GM23338 (cell line): ENCODE measurements around the gene LHB. TPM values are rescaled to one million over a fixed set of nuclear protein-coding genes. Genes with fewer than 3 reads are reported as not detected.
"Not testable (repeated sequence)": the region's sequence is repeated elsewhere in the genome, so short reads cannot be mapped to it uniquely, and the experiment has no call there.

Experiments used
- ATAC-seq: fragments of 200-7000 bp; cut with Tn5 transposase; 3 replicates; pipeline ENCODE4 v1.9.1; 2020
- DNase-seq: peaks from one replicate; pipeline ENCODE4 v3.0.0-alpha.2; 2015; ENCODE audit warnings: low spot score
- H2AFZ ChIP-seq: fragments of 200-600 bp; sonication (generic); 2 replicates; pipeline ENCODE4 v1.8.0; 2016; ENCODE audit warnings: antibody characterized with exemption, mild to moderate bottlenecking, moderate library complexity
- H3F3A ChIP-seq: fragments of 200-600 bp; sonication (generic); replicated peaks from 2 replicates; pipeline ENCODE4 v1.8.0; 2017; ENCODE audit warnings: antibody characterized with exemption, mixed run types, low read depth
- H3K27ac ChIP-seq: fragments of 200-600 bp; sonication (generic); 2 replicates; pipeline ENCODE4 v1.6.1; 2016; ENCODE audit warnings: low read depth
- H3K27me3 ChIP-seq: fragments of 200-600 bp; sonication (generic); 2 replicates; pipeline ENCODE4 v1.8.0; 2016; ENCODE audit warnings: mild to moderate bottlenecking, mixed run types, moderate library complexity; ENCODE audit not compliant: insufficient read depth
- H3K36me3 ChIP-seq: fragments of 200-600 bp; sonication (generic); 2 replicates; pipeline ENCODE4 v1.8.0; 2016; ENCODE audit warnings: mild to moderate bottlenecking; ENCODE audit not compliant: insufficient read depth
- H3K4me1 ChIP-seq: fragments of 200-600 bp; sonication (generic); 2 replicates; pipeline ENCODE4 v1.8.0; 2016; ENCODE audit warnings: mild to moderate bottlenecking, moderate library complexity; ENCODE audit not compliant: insufficient read depth
- H3K4me2 ChIP-seq: fragments of 200-600 bp; sonication (generic); 2 replicates; pipeline ENCODE4 v1.7.1; 2017; ENCODE audit warnings: mixed run types
- H3K4me3 ChIP-seq: fragments of 200-600 bp; sonication (generic); 2 replicates; pipeline ENCODE4 v1.6.1; 2016; ENCODE audit warnings: mixed run types
- H3K79me2 ChIP-seq: fragments of 200-600 bp; sonication (generic); replicated peaks from 2 replicates; pipeline ENCODE4 v1.8.0; 2017; ENCODE audit warnings: mild to moderate bottlenecking; ENCODE audit not compliant: insufficient read depth
- H3K9me2 ChIP-seq: fragments of 200-600 bp; sonication (generic); 2 replicates; pipeline ENCODE4 v1.8.0; 2017; ENCODE audit not compliant: insufficient read depth
- H4K20me1 ChIP-seq: fragments of 200-600 bp; sonication (generic); replicated peaks from 2 replicates; pipeline ENCODE4 v1.8.0; 2017; ENCODE audit warnings: mild to moderate bottlenecking; ENCODE audit not compliant: insufficient read depth
- H3K27ac Mint-ChIP-seq: 2 replicates; pipeline ENCODE4 v1.8.0; 2020; ENCODE audit warnings: inconsistent platforms, mild to moderate bottlenecking, moderate library complexity, mixed read lengths
- H3K27me3 Mint-ChIP-seq: 3 replicates; pipeline ENCODE4 v1.8.0; 2022; ENCODE audit warnings: low read depth, mild to moderate bottlenecking, moderate library complexity, mixed read lengths, inconsistent platforms; ENCODE audit not compliant: insufficient read depth, poor library complexity
- H3K36me3 Mint-ChIP-seq: 3 replicates; pipeline ENCODE4 v1.8.0; 2021; ENCODE audit warnings: low read depth, mild to moderate bottlenecking, inconsistent platforms, moderate library complexity, mixed read lengths
- H3K4me1 Mint-ChIP-seq: 3 replicates; pipeline ENCODE4 v1.8.0; 2020; ENCODE audit warnings: mild to moderate bottlenecking, inconsistent platforms, mixed read lengths
- H3K4me3 Mint-ChIP-seq: 3 replicates; pipeline ENCODE4 v1.8.0; 2021; ENCODE audit warnings: moderate library complexity, mild to moderate bottlenecking, inconsistent platforms, mixed read lengths
- H3K9me3 Mint-ChIP-seq: 3 replicates; pipeline ENCODE4 v1.8.0; 2020; ENCODE audit warnings: moderate library complexity, mild to moderate bottlenecking, inconsistent platforms, mixed read lengths
- CREB1 ChIP-seq: fragments of 250-450 bp; sonication (Bioruptor Pico); IDR thresholded peaks from 2 replicates; pipeline ENCODE4 v1.5.0; 2020; ENCODE audit warnings: low read depth, mild to moderate bottlenecking, moderate library complexity
- polyA plus RNA-seq: library from polyadenylated mRNA; unstranded; fragments of >200 nt; fragmentation: Nextera tagmentation; extraction: Ambion mirVana; gene quantifications from 2 replicates; pipeline ENCODE4 v1.2.1, GENCODE V29; 2016
- total RNA-seq: library from RNA; depleted of rRNA; stranded (reverse); fragments of >200 nt; shearing (Covaris generic); gene quantifications from 2 replicates; pipeline ENCODE4 v1.2.3, GENCODE V29; 2014
- TF ChIP-seq, protein P1 (sequence below), 2 experiments: fragments of 200-600 bp in 1 of 2; sonication (generic) in 1 of 2; conservative IDR thresholded peaks; 2 replicates each; pipeline versions ENCODE4 v1.5.1 to v1.6.1; 2016 to 2017; ENCODE audit warnings: antibody characterized with exemption in 2 of 2, low read depth in 2 of 2, mild to moderate bottlenecking in 2 of 2, moderate library complexity in 1 of 2

Gene LHB
- total and polyA plus RNA-seq, 2 experiments from 2014 or later: 0.76 TPM; not detected in 1

DNA sequence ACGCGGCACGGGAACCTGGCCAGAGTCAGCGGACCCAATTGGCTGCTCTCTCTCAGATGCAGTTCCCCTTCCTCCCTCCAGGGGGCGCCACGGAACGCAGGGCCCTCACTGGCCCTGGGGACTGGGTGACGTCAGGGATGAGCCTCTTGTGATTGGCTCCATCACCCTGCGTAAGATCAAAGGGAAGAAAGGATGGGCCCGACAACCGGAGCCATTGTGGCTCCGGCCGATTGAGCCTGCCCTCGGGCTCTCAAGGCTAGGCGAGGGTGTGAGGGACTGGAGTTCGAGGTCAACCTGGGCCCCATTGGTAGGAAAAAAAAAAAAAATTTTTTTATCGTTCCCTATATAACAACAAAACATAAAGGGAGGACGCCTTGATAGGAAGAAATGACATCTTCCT, 19.9 kb upstream of the LHB start, which contains the start of gene CGB1:
Gene CGB1, minus strand, starts transcription at position 81 of the 400 bp plus-strand sequence. CDS start 184 bp downstream, outside the sequence.
- not testable (repeated sequence) for H3K9me2 ChIP-seq, H3K27ac Mint-ChIP-seq, H3K36me3 Mint-ChIP-seq, H4K20me1 ChIP-seq, H3K27me3 ChIP-seq, H3F3A ChIP-seq, H3K4me3 Mint-ChIP-seq, H3K4me3 ChIP-seq, H3K4me2 ChIP-seq, H3K27ac ChIP-seq, H3K79me2 ChIP-seq, H3K36me3 ChIP-seq, H3K9me3 Mint-ChIP-seq, H2AFZ ChIP-seq, H3K4me1 ChIP-seq, H3K4me1 Mint-ChIP-seq
- peak; percentile 81 for ATAC-seq
- TF ChIP-seq, protein P1, sequence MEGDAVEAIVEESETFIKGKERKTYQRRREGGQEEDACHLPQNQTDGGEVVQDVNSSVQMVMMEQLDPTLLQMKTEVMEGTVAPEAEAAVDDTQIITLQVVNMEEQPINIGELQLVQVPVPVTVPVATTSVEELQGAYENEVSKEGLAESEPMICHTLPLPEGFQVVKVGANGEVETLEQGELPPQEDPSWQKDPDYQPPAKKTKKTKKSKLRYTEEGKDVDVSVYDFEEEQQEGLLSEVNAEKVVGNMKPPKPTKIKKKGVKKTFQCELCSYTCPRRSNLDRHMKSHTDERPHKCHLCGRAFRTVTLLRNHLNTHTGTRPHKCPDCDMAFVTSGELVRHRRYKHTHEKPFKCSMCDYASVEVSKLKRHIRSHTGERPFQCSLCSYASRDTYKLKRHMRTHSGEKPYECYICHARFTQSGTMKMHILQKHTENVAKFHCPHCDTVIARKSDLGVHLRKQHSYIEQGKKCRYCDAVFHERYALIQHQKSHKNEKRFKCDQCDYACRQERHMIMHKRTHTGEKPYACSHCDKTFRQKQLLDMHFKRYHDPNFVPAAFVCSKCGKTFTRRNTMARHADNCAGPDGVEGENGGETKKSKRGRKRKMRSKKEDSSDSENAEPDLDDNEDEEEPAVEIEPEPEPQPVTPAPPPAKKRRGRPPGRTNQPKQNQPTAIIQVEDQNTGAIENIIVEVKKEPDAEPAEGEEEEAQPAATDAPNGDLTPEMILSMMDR (conservative IDR thresholded peaks at IDR 0.05; ENCODE audit: low read depth in 2 of 2): peak; percentile 63 to 70
- TF ChIP-seq CREB1: peak; percentile 87
- peaks cover 11% of the 10 kb centered on the region for H3K27me3 Mint-ChIP-seq
- peak; percentile 86 for DNase-seq

DNA sequence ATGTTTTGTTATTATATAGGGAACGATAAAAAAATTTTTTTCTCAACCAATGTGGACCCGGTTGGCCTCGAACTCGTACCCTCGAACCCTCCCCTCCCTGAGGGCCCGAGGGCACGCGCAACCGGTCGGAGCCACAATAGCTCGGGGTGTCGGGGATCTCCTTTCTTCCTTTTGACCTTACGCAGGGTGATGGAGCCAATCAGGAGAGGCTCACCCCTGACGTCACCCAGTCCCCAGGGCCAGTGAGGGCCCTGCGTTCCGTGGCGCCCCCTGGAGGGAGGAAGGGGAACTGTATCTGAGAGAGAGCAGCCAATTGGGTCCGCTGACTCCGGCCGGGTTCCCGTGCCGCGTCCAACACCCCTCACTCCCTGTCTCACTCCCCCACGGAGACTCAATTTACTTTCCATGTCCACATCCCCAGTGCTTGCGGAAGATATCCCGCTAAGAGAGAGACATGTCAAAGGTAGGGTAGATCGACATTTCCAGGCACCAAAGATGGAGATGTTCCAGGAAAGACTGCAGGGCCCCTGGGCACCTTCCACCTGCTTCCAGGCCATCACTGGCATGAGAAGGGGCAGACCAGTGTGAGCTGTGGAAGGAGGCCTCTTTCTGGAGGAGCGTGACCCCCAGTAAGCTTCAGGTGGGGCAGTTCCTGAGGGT, 14.9 kb upstream of the LHB start, which contains the start of gene CGB2:
Gene CGB2, plus strand, starts transcription at position 249 of the 660 bp plus-strand sequence. Its CDS starts 206 bp downstream, at position 455.
- DNase-seq: peak; percentile 86
- TF ChIP-seq CREB1: peak; percentile 91
- TF ChIP-seq, protein P1 (conservative IDR thresholded peaks at IDR 0.05; ENCODE audit: low read depth in 2 of 2): peak; percentile 67 to 70
- not testable (repeated sequence) for H3K4me1 ChIP-seq, H3K9me3 Mint-ChIP-seq, H4K20me1 ChIP-seq, H3K4me1 Mint-ChIP-seq, H3K9me2 ChIP-seq, H3K4me2 ChIP-seq, H3F3A ChIP-seq, H3K27me3 ChIP-seq, H3K36me3 ChIP-seq, H3K79me2 ChIP-seq, H3K36me3 Mint-ChIP-seq, H3K27ac Mint-ChIP-seq, H3K4me3 ChIP-seq, H3K27ac ChIP-seq, H2AFZ ChIP-seq
- peak; percentile 91 for ATAC-seq
- H3K4me3 Mint-ChIP-seq: peak within 1 kb of the TSS; percentile 13; the same call in 1 of the 3 replicates
- H3K27me3 Mint-ChIP-seq: peaks cover 20% of the 10 kb centered on the region

DNA sequence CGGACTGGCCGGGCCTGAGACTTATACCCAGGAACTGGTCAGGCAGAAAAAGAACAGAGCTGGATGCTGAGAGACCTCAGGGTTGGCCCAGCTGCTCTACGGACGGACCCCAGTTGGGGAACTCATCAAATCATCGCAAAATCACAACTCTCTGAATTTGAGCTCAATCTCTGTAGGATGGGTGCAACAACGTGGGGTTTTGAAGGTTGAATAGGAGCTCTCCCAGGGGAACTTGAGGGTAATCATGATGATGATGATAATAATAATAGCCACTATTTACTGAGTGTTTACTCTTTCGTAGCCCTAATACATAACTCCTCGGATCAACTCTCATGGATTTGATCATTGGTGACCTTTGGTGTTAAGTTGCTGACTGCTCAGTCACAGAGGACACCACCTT, 13.4 kb upstream of the LHB start:
- DNase-seq, H4K20me1 ChIP-seq, H3K4me1 Mint-ChIP-seq, H3K36me3 Mint-ChIP-seq, H3K27ac ChIP-seq, H3K27ac Mint-ChIP-seq, H3K4me3 Mint-ChIP-seq, ATAC-seq, H3K4me1 ChIP-seq, H3K9me2 ChIP-seq, H3K27me3 ChIP-seq, H3F3A ChIP-seq, H3K4me3 ChIP-seq, H3K36me3 ChIP-seq, H2AFZ ChIP-seq, H3K9me3 Mint-ChIP-seq, H3K4me2 ChIP-seq, H3K79me2 ChIP-seq: not testable (repeated sequence)
- peaks cover 13% of the 10 kb centered on the region for H3K27me3 Mint-ChIP-seq

DNA sequence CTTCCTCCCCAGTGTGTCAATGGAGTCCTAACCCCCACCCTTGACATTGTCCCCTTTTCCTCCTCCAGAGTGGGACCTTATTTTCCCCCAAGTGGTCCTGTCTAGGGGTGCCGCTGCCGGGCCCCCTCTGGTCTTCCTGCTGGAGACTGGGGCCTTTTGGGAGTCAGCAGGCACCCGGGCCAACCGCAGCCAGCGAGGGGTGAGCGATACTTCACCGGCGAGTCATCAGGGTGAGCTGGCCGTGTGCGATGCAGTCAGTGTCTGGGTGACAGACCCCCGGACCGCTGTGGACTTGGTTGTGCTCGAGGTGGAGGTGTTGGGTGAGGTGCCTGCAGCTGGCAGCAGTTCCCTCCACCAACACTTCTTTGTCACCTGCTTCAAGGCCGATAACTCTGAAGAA, 12.9 kb upstream of the LHB start:
- not testable (repeated sequence) for H2AFZ ChIP-seq, H3K9me2 ChIP-seq, H3F3A ChIP-seq, H3K36me3 Mint-ChIP-seq, H3K36me3 ChIP-seq, H3K4me1 ChIP-seq, H4K20me1 ChIP-seq, H3K4me3 Mint-ChIP-seq, H3K4me3 ChIP-seq, H3K4me2 ChIP-seq, H3K79me2 ChIP-seq, H3K9me3 Mint-ChIP-seq, H3K27ac ChIP-seq, H3K27ac Mint-ChIP-seq, ATAC-seq, DNase-seq, H3K27me3 ChIP-seq, H3K4me1 Mint-ChIP-seq
- H3K27me3 Mint-ChIP-seq: peaks cover 13% of the 10 kb centered on the region

DNA sequence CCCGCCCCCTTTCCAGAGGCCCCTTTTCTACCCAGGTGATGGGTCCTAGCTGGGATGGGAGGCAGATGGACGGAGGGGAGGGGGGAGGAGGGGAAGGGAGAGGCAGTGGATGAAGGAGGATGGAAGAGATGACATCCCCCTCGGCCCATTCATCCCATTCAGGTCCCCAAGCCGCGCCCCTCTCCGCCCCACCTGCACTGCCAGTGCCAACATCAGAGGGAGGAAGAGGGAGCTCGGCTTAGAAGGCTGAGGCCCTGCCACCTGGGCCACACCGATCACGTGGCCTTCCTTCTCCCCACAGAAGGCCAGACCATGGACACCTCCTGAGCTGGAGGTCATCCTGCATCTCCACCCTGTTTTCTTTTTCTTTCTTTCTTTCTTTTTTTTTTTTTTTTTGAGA, 11.8 kb upstream of the LHB start:
- H3K36me3 ChIP-seq, ATAC-seq, H3K4me2 ChIP-seq, H3K9me2 ChIP-seq, H3K36me3 Mint-ChIP-seq, H3K4me1 ChIP-seq, H3F3A ChIP-seq, DNase-seq, H3K27ac ChIP-seq, H3K27me3 ChIP-seq, H3K4me3 ChIP-seq, H4K20me1 ChIP-seq, H3K9me3 Mint-ChIP-seq, H3K79me2 ChIP-seq, H3K27ac Mint-ChIP-seq, H2AFZ ChIP-seq, H3K4me3 Mint-ChIP-seq, H3K4me1 Mint-ChIP-seq: not testable (repeated sequence)
- H3K27me3 Mint-ChIP-seq: peaks cover 13% of the 10 kb centered on the region
